Gastrocnemius medialis (tissue), 4 donors: Measurements from ENCODE around the gene GPI. TPM values are rescaled to one million over a fixed set of nuclear protein-coding genes. Genes with fewer than 3 reads are reported as not detected.

ENCODE experiments used
- ATAC-seq, 2 donors: fragments of 150-250 bp; one replicate each; pipeline ENCODE4 v1.9.1; 2016
- DNase-seq, 2 donors: peaks; one replicate each; pipeline ENCODE4 v3.0.0-alpha.2; 2019
- H3K27ac ChIP-seq, 4 donors: fragments of 200-600 bp; sonication (generic); 1 replicate in 1 of 4; 2 replicates in 3 of 4; pipeline ENCODE4 v1.5.1; 2016 to 2018; ENCODE audit warnings: mild to moderate bottlenecking in 2 of 4, moderate library complexity in 1 of 4
- H3K27me3 ChIP-seq, 3 donors: fragments of 200-600 bp; sonication (generic) in 2 of 3; 1 replicate in 1 of 3; 2 replicates in 2 of 3; pipeline versions ENCODE4 v1.5.1 to v1.6.0; 2016 to 2019; ENCODE audit warnings: mild to moderate bottlenecking in 1 of 3, moderate library complexity in 1 of 3
- H3K36me3 ChIP-seq, 2 donors: fragments of 200-600 bp; sonication (generic) in 1 of 2; one replicate each; pipeline ENCODE4 v1.5.1; 2017 to 2018
- H3K4me1 ChIP-seq, 2 donors: fragments of 200-600 bp; sonication (generic) in 1 of 2; one replicate each; pipeline ENCODE4 v1.5.1; 2016 to 2017; ENCODE audit warnings: mild to moderate bottlenecking in 2 of 2
- H3K4me3 ChIP-seq, 4 donors: fragments of 200-600 bp; sonication (generic) in 3 of 4; 1 replicate in 1 of 4; 2 replicates in 3 of 4; pipeline ENCODE4 v1.5.1; 2016 to 2019; ENCODE audit warnings: mild to moderate bottlenecking in 2 of 4
- H3K9me3 ChIP-seq, 3 donors: fragments of 200-600 bp; sonication (generic) in 2 of 3; 1 replicate in 1 of 3; 2 replicates in 2 of 3; pipeline ENCODE4 v1.5.1; 2016 to 2019
- CTCF ChIP-seq, 5 experiments: fragments of 450-650 bp in 3 of 5; fragments of 200-600 bp in 2 of 5; sonication (generic) in 2 of 5; IDR thresholded peaks in 4 of 5; conservative IDR thresholded peaks in 1 of 5; 1 replicate in 4 of 5; 2 replicates in 1 of 5; pipeline ENCODE4 v1.5.1; 2016 to 2019; ENCODE audit warnings: antibody characterized with exemption in 5 of 5, mild to moderate bottlenecking in 3 of 5, moderate library complexity in 3 of 5
- POLR2A ChIP-seq, 2 donors: fragments of 450-650 bp; IDR thresholded peaks; one replicate each; pipeline ENCODE4 v1.6.1; 2017; ENCODE audit warnings: antibody characterized with exemption in 2 of 2, mild to moderate bottlenecking in 2 of 2, moderate library complexity in 2 of 2
- in situ Hi-C, 4 donors: fragments of 200-750 bp; cut with MboI; loops; one replicate each; pipeline versions ENCODE4 v1.15.0 to v1.8.0; 2017; ENCODE audit warnings: low sequenced_read_pairs in 4 of 4
- intact Hi-C: fragments of 100-400 bp; cut with DNase I; formaldehyde crosslinking; loops from one replicate; pipeline ENCODE4 v1.15.1; 2023; ENCODE audit warnings: low total_unique reads
- total RNA-seq, 4 donors: library from RNA; depleted of rRNA; stranded (reverse); fragments of >200 nt; gene quantifications; one replicate each; pipeline versions ENCODE4 v1.1.0 to v1.2.3, GENCODE V29; 2016

Gene GPI
- total RNA-seq, 4 donors from 2014 or later: 83.2 to 231 (median 173) TPM

GRCh38 chr19:34359954-34360315 is 5.1 kb upstream of the GPI start:
- H3K36me3 ChIP-seq: peaks cover 0 to 8% of the 10 kb centered on the region in 2 donors
- TF ChIP-seq POLR2A (IDR thresholded peaks at IDR 0.05): no peak
- TF ChIP-seq CTCF (IDR thresholded peaks at IDR 0.05 in 4 of 5, conservative IDR thresholded peaks at IDR 0.05 in 1 of 5): no peak
- peak; percentile 10 to 18 for ATAC-seq
- H3K27me3 ChIP-seq: no peaks in the 10 kb centered on the region
- peaks cover 7 to 14% of the 10 kb centered on the region in 2 donors for H3K4me1 ChIP-seq
- no peak for DNase-seq
- in situ Hi-C loops (no loop called here), intact Hi-C loops (loop anchor here (1.0 to 2.0 kb wide), 2 partner anchors 70 to 141 kb away; no protein-coding TSS in a partner anchor)
- H3K9me3 ChIP-seq: no peaks in the 10 kb centered on the region
- peak overlapping the region; percentile 87 to 91 (median 89) for H3K27ac ChIP-seq
- peak overlapping the region; percentile 46 to 56 (median 54) for H3K4me3 ChIP-seq

GRCh38 chr19:34360354-34360909 is 4.6 kb upstream of the GPI start:
- peaks cover 0 to 3% of the 10 kb centered on the region in 2 donors for H3K36me3 ChIP-seq
- DNase-seq (no peak), ATAC-seq (no peak)
- no peaks in the 10 kb centered on the region for H3K9me3 ChIP-seq
- intact Hi-C loops (no loop called here), in situ Hi-C loops (no loop called here)
- no peaks in the 10 kb centered on the region for H3K27me3 ChIP-seq
- H3K4me1 ChIP-seq: peaks cover 7 to 14% of the 10 kb centered on the region in 2 donors
- no peak overlapping the region for H3K4me3 ChIP-seq
- TF ChIP-seq POLR2A (IDR thresholded peaks at IDR 0.05) (no peak), CTCF (IDR thresholded peaks at IDR 0.05 in 4 of 5, conservative IDR thresholded peaks at IDR 0.05 in 1 of 5) (no peak)
- H3K27ac ChIP-seq: peak overlapping the region; percentile 87 to 91 (median 89)

- DNase-seq (no peak), ATAC-seq (no peak)
- Histone ChIP-seq H3K27ac (no peak overlapping the region), H3K4me3 (no peak overlapping the region), H3K4me1 (peaks cover 27 to 34% of the 10 kb centered on the region in 2 donors), H3K27me3 (no peaks in the 10 kb centered on the region), H3K36me3 (peaks cover 0 to 5% of the 10 kb centered on the region in 2 donors), H3K9me3 (no peaks in the 10 kb centered on the region)
- intact Hi-C loops (no loop called here), in situ Hi-C loops (no loop called here)
- TF ChIP-seq POLR2A (IDR thresholded peaks at IDR 0.05): no peak
- TF ChIP-seq CTCF (IDR thresholded peaks at IDR 0.05 in 4 of 5, conservative IDR thresholded peaks at IDR 0.05 in 1 of 5): no peak
Observed at GRCh38 chr19:34362679-34363069, 2.3 kb upstream of the GPI start.

- TF ChIP-seq POLR2A (IDR thresholded peaks at IDR 0.05): no peak
- no peak for TF ChIP-seq CTCF (IDR thresholded peaks at IDR 0.05 in 4 of 5, conservative IDR thresholded peaks at IDR 0.05 in 1 of 5)
- H3K27me3 ChIP-seq: no peaks in the 10 kb centered on the region
- H3K36me3 ChIP-seq: peaks cover 0 to 9% of the 10 kb centered on the region in 2 donors
- peaks cover 31 to 38% of the 10 kb centered on the region in 2 donors for H3K4me1 ChIP-seq
- no peak overlapping the region for H3K27ac ChIP-seq
- in situ Hi-C loops (no loop called here), intact Hi-C loops (no loop called here)
- H3K4me3 ChIP-seq: no peak overlapping the region
- DNase-seq: no peak
- no peaks in the 10 kb centered on the region for H3K9me3 ChIP-seq
- no peak for ATAC-seq
Observed at GRCh38 chr19:34363094-34363493, 1.9 kb upstream of the GPI start.

GRCh38 chr19:34363930-34364329 is 1.1 kb upstream of the GPI start:
- H3K27ac ChIP-seq: peak overlapping the region in 2 of 4 donors; percentile 90 to 99
- DNase-seq (no peak), ATAC-seq (no peak)
- no peak overlapping the region for H3K4me3 ChIP-seq
- peaks cover 33 to 39% of the 10 kb centered on the region in 2 donors for H3K4me1 ChIP-seq
- TF ChIP-seq CTCF (IDR thresholded peaks at IDR 0.05 in 4 of 5, conservative IDR thresholded peaks at IDR 0.05 in 1 of 5) (no peak), POLR2A (IDR thresholded peaks at IDR 0.05) (no peak)
- H3K27me3 ChIP-seq: no peaks in the 10 kb centered on the region
- in situ Hi-C loops (no loop called here), intact Hi-C loops (no loop called here)
- peaks cover 0 to 17% of the 10 kb centered on the region in 2 donors for H3K36me3 ChIP-seq
- no peaks in the 10 kb centered on the region for H3K9me3 ChIP-seq
